Smooth muscle cell (in vitro differentiated cells): ENCODE measurements around the gene FOXL1. TPM values are rescaled to one million over a fixed set of nuclear protein-coding genes. Genes with fewer than 3 reads are reported as not detected.

Experiments
- DNase-seq: peaks from one replicate; lab custom pipeline; 2025; ENCODE audit not compliant: unreplicated experiment; lab: John Stamatoyannopoulos, UW
- H2AFZ ChIP-seq: fragments of 200-600 bp; sonication (generic); 2 replicates; pipeline ENCODE4 v1.6.0; 2016; ENCODE audit warnings: antibody characterized with exemption, low read depth, mild to moderate bottlenecking
- H3F3A ChIP-seq: fragments of 200-600 bp; sonication (generic); 2 replicates; pipeline ENCODE4 v1.6.0; 2017; ENCODE audit warnings: antibody characterized with exemption, low read depth
- H3K27ac ChIP-seq: fragments of 200-600 bp; sonication (generic); 2 replicates; pipeline ENCODE4 v1.5.1; 2016; ENCODE audit warnings: low read depth, mild to moderate bottlenecking
- H3K27me3 ChIP-seq: fragments of 200-600 bp; sonication (generic); 2 replicates; pipeline ENCODE4 v1.6.1; 2016; ENCODE audit warnings: low read depth, mild to moderate bottlenecking
- H3K36me3 ChIP-seq: fragments of 200-600 bp; sonication (generic); 2 replicates; pipeline ENCODE4 v1.5.1; 2016; ENCODE audit warnings: low read depth
- H3K4me1 ChIP-seq: fragments of 200-600 bp; sonication (generic); 2 replicates; pipeline ENCODE4 v1.5.1; 2016; ENCODE audit warnings: low read depth
- H3K4me2 ChIP-seq: fragments of 200-600 bp; sonication (generic); 2 replicates; pipeline ENCODE4 v1.6.0; 2016; ENCODE audit warnings: mild to moderate bottlenecking
- H3K4me3 ChIP-seq: fragments of 200-600 bp; sonication (generic); 2 replicates; pipeline ENCODE4 v1.5.1; 2016; ENCODE audit warnings: mild to moderate bottlenecking
- H3K79me2 ChIP-seq: fragments of 200-600 bp; sonication (generic); 2 replicates; pipeline ENCODE4 v1.6.0; 2016; ENCODE audit warnings: low read depth, mild to moderate bottlenecking
- H3K9ac ChIP-seq: fragments of 200-600 bp; sonication (generic); 2 replicates; pipeline ENCODE4 v1.6.0; 2016; ENCODE audit warnings: low read depth
- H3K9me3 ChIP-seq: fragments of 200-600 bp; sonication (generic); replicated peaks from 2 replicates; pipeline ENCODE4 v1.5.1; 2016; ENCODE audit warnings: low read depth
- H4K20me1 ChIP-seq: fragments of 200-600 bp; sonication (generic); 2 replicates; pipeline ENCODE4 v1.6.0; 2016; ENCODE audit warnings: low read depth
- WGBS: methylation state at CpG from one replicate; pipeline ENCODE4 v1.1.7; 2016; ENCODE audit warnings: low lambda C conversion rate; 5-methylcytosine and 5-hydroxymethylcytosine counted together
- polyA plus RNA-seq: library from polyadenylated mRNA; unstranded; fragments of >200 nt; fragmentation: Nextera tagmentation; extraction: Ambion mirVana; gene quantifications from 2 replicates; pipeline ENCODE4 v1.2.1, GENCODE V29; 2016
- total RNA-seq: library from RNA; depleted of rRNA; stranded (reverse); fragments of >200 nt; gene quantifications from 2 replicates; pipeline ENCODE4 v1.2.3, GENCODE V29; 2014
- TF ChIP-seq, protein P1 (sequence below): fragments of 200-600 bp; sonication (generic); IDR thresholded peaks from 2 replicates; pipeline ENCODE4 v1.5.1; 2017; ENCODE audit warnings: borderline replicate concordance, mild to moderate bottlenecking, antibody characterized with exemption; ENCODE audit not compliant: insufficient read depth, poor library complexity, severe bottlenecking

The FOXL1 gene
- total and polyA plus RNA-seq, 2 experiments from 2014 or later: 4.6 to 5.4 TPM

DNA sequence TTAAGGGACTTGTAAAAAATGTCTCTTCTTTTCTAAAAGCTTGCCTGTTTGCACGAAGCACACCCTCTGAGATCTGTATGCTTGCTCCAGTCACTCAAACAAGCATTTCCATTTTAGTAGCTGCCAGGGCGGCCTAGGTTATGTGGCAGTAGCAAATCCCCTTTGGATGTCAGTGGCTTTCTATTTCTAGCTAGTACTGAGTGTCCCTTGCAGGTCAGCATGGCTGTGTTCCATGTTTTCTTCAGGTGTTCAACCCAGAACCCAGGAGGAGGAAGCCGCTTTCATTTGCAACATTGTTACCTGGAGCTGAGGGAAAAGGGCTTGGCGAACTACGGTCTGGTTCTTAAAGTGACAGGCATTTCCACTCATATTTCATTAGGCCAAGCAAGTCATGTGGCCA is 36.4 kb downstream of the FOXL1 start:
- no peak overlapping the region for H3K4me2 ChIP-seq
- TF ChIP-seq, protein P1, sequence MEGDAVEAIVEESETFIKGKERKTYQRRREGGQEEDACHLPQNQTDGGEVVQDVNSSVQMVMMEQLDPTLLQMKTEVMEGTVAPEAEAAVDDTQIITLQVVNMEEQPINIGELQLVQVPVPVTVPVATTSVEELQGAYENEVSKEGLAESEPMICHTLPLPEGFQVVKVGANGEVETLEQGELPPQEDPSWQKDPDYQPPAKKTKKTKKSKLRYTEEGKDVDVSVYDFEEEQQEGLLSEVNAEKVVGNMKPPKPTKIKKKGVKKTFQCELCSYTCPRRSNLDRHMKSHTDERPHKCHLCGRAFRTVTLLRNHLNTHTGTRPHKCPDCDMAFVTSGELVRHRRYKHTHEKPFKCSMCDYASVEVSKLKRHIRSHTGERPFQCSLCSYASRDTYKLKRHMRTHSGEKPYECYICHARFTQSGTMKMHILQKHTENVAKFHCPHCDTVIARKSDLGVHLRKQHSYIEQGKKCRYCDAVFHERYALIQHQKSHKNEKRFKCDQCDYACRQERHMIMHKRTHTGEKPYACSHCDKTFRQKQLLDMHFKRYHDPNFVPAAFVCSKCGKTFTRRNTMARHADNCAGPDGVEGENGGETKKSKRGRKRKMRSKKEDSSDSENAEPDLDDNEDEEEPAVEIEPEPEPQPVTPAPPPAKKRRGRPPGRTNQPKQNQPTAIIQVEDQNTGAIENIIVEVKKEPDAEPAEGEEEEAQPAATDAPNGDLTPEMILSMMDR: no peak
- H2AFZ ChIP-seq: no peak overlapping the region
- no peak overlapping the region for H3K4me3 ChIP-seq
- WGBS: 60% methylated on average over 5 of the region's 5 CpGs
- no peaks in the 10 kb centered on the region for H3K4me1 ChIP-seq
- H3K9me3 ChIP-seq: no peaks in the 10 kb centered on the region
- H3K79me2 ChIP-seq: no peaks in the 10 kb centered on the region
- H3F3A ChIP-seq: no peaks in the 10 kb centered on the region
- H3K9ac ChIP-seq: no peak overlapping the region
- H3K27me3 ChIP-seq: no peaks in the 10 kb centered on the region
- H3K36me3 ChIP-seq: no peaks in the 10 kb centered on the region
- no peaks in the 10 kb centered on the region for H4K20me1 ChIP-seq
- DNase-seq: no peak
- H3K27ac ChIP-seq: no peak overlapping the region

DNA sequence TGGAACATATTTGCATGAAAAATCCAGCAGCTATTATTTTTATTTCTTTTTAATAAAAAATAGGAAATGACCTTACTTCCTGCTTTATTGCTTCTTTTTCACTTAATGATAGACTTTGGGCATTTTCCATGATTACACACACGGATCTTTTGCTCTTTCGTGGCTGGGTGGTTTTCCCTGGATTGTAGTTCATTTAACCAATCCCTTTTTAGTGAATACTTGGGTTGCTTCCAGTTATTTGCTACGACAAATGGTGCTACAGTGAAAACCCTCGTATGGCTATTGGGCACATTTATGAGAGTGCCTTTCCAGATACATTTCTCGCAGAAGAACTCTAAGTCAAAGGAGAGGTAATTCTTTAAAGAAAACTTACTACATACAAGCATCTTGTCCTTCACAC is 38.6 kb downstream of the FOXL1 start:
- no peak overlapping the region for H3K27ac ChIP-seq
- TF ChIP-seq, protein P1: no peak
- no peak overlapping the region for H3K4me3 ChIP-seq
- no peak overlapping the region for H3K9ac ChIP-seq
- H3F3A ChIP-seq: no peaks in the 10 kb centered on the region
- no peaks in the 10 kb centered on the region for H3K79me2 ChIP-seq
- H3K36me3 ChIP-seq: no peaks in the 10 kb centered on the region
- H4K20me1 ChIP-seq: no peaks in the 10 kb centered on the region
- H3K4me2 ChIP-seq: no peak overlapping the region
- WGBS: 90% methylated on average over 5 of the region's 5 CpGs
- H2AFZ ChIP-seq: no peak overlapping the region
- no peak for DNase-seq
- H3K4me1 ChIP-seq: no peaks in the 10 kb centered on the region
- no peaks in the 10 kb centered on the region for H3K9me3 ChIP-seq
- no peaks in the 10 kb centered on the region for H3K27me3 ChIP-seq

DNA sequence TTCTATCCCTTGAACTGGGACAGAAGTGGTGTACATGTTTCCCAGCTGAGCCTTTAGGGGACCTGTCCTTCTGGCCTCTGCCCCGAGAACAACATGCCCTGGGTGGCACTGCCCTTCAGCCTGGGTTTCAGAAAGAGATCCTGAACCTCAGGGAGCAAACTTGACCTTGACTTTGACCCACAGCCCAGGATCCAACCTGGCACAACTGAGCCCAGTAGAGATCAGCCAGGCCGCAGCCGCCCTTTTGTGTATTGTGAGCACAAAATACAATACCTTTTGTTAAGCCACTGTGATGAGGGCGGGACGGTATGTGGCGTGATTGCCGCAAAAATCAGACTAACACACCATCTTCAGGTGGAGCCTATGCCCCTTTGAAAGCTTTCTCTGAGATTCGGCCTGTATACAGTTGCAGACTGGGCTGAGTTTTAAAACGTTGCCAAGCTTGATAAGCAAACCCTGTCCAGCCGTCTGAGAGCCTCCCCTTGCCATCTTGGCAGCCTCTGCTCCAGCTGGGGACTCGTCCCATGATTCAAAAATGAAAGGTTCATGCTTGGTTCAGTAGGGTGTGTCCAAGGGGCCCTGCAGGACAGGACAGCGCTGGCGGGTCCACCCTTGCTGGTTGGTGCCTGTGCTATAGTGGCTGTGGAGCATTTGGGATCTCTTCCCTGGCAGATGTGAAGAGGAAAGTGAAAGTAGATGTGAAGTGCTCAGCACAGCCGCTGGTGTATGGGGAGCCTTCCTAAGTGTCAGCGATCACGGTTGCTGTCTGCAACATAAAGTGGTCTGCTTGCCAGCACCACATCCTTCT is 40.3 kb downstream of the FOXL1 start:
- Histone ChIP-seq H3F3A (no peaks in the 10 kb centered on the region), H3K27ac (no peak overlapping the region), H3K27me3 (no peaks in the 10 kb centered on the region), H2AFZ (no peak overlapping the region), H3K79me2 (no peaks in the 10 kb centered on the region), H3K9ac (no peak overlapping the region), H3K4me3 (no peak overlapping the region), H3K4me2 (no peak overlapping the region), H3K9me3 (no peaks in the 10 kb centered on the region), H4K20me1 (no peaks in the 10 kb centered on the region), H3K36me3 (no peaks in the 10 kb centered on the region), H3K4me1 (no peaks in the 10 kb centered on the region)
- 91% methylated on average over 16 of the region's 16 CpGs for WGBS
- DNase-seq: no peak
- TF ChIP-seq, protein P1: no peak
